OCI-LY1 (cell line): Measurements from ENCODE around the gene CMPK1.

ENCODE experiments used
- H2AFZ ChIP-seq: fragments of 200-600 bp; sonication (generic), shearing (Covaris generic); 2 replicates; pipeline ENCODE4 v1.6.0; 2014; ENCODE audit warnings: antibody characterized with exemption, mild to moderate bottlenecking, low read length
- H3F3A ChIP-seq: fragments of 200-600 bp; sonication (generic), shearing (Covaris generic); 2 replicates; pipeline ENCODE4 v1.6.0; 2014; ENCODE audit warnings: mild to moderate bottlenecking, antibody characterized with exemption, low read length, moderate library complexity; ENCODE audit not compliant: insufficient read depth
- H3K27ac ChIP-seq: fragments of 200-600 bp; sonication (generic); 2 replicates; pipeline ENCODE4 v1.5.1; 2014; ENCODE audit warnings: low read length, mixed run types, mild to moderate bottlenecking, low read depth; ENCODE audit not compliant: poor library complexity, severe bottlenecking
- H3K27me3 ChIP-seq: fragments of 200-600 bp; sonication (generic); 2 replicates; pipeline ENCODE4 v1.6.0; 2014; ENCODE audit warnings: antibody characterized with exemption, mild to moderate bottlenecking, low read length, moderate library complexity; ENCODE audit not compliant: insufficient read depth
- H3K36me3 ChIP-seq: fragments of 200-600 bp; sonication (generic); 2 replicates; pipeline ENCODE4 v1.6.1; 2014; ENCODE audit warnings: mild to moderate bottlenecking, antibody characterized with exemption, low read length, moderate library complexity, mixed read lengths; ENCODE audit not compliant: insufficient read depth
- H3K4me1 ChIP-seq: fragments of 200-600 bp; sonication (generic); 2 replicates; pipeline ENCODE4 v1.5.1; 2014; ENCODE audit warnings: mild to moderate bottlenecking, low read length, moderate library complexity; ENCODE audit not compliant: insufficient read depth, severe bottlenecking
- H3K4me2 ChIP-seq: fragments of 200-600 bp; sonication (generic), shearing (Covaris generic); 2 replicates; pipeline ENCODE4 v1.6.1; 2014; ENCODE audit warnings: low read length
- H3K4me3 ChIP-seq: fragments of 200-600 bp; sonication (generic); 2 replicates; pipeline ENCODE4 v1.5.1; 2014; ENCODE audit warnings: low read length, low read depth, mild to moderate bottlenecking, mixed read lengths; ENCODE audit not compliant: poor library complexity, severe bottlenecking
- H3K79me2 ChIP-seq: fragments of 200-600 bp; shearing (Covaris generic); 2 replicates; pipeline ENCODE4 v1.6.1; 2016; ENCODE audit warnings: mixed run types, low read length, mixed read lengths; ENCODE audit not compliant: insufficient read depth
- H3K9ac ChIP-seq: fragments of 200-600 bp; sonication (generic), shearing (Covaris generic); 2 replicates; pipeline ENCODE4 v1.6.1; 2014; ENCODE audit warnings: mild to moderate bottlenecking, low read length, mixed read lengths
- H3K9me2 ChIP-seq: fragments of 200-600 bp; sonication (generic), shearing (Covaris generic); 2 replicates; pipeline ENCODE4 v1.6.1; 2014; ENCODE audit warnings: low read depth, mild to moderate bottlenecking, low read length, mixed read lengths
- H3K9me3 ChIP-seq: fragments of 200-600 bp; shearing (Covaris generic); 2 replicates; pipeline ENCODE4 v1.6.1; 2014; ENCODE audit warnings: low read length, mixed read lengths
- H4K20me1 ChIP-seq: fragments of 200-600 bp; sonication (generic), shearing (Covaris generic); 2 replicates; pipeline ENCODE4 v1.6.0; 2016; ENCODE audit warnings: mild to moderate bottlenecking, low read length; ENCODE audit not compliant: insufficient read depth
- CTCF ChIP-seq: fragments of 200-600 bp; sonication (generic), shearing (Covaris generic); IDR thresholded peaks from 2 replicates; pipeline ENCODE4 v1.5.1; 2017; ENCODE audit warnings: mild to moderate bottlenecking, antibody characterized with exemption, low read length, moderate library complexity, mixed read lengths
- EZH2 ChIP-seq: fragments of 200-600 bp; sonication (generic), shearing (Covaris generic); IDR thresholded peaks from 2 replicates; pipeline ENCODE4 v1.8.0; 2017; ENCODE audit warnings: borderline replicate concordance, mixed run types, mild to moderate bottlenecking, antibody characterized with exemption, low read length, moderate library complexity, mixed read lengths

Gene CMPK1

GRCh38 chr1:47399138-47399845, 65.7 kb downstream of the CMPK1 start:
- no peaks in the 10 kb centered on the region for H4K20me1 ChIP-seq
- no peak for TF ChIP-seq EZH2
- no peak for TF ChIP-seq CTCF

DNA sequence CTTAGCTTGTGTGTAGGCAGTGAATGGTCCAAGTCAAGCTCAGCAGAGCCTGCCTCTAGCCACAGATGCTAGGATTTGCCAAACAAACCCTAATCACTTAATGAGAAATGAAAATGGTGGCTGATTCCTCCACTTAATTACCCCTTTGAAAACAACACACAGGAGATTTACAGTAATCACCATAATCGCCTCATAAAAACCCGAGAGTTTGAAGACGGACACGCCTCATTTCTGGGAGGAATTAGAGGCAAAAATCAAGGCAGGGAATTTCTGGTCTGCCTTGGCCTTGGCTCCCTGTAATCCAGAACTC, 66.2 kb downstream of the CMPK1 start:
- Histone ChIP-seq H3K4me3 (no peak overlapping the region), H3F3A (no peaks in the 10 kb centered on the region), H3K9me2 (no peaks in the 10 kb centered on the region), H3K27me3 (no peaks in the 10 kb centered on the region), H3K36me3 (no peaks in the 10 kb centered on the region), H3K9ac (no peak overlapping the region), H3K4me1 (no peaks in the 10 kb centered on the region), H3K9me3 (no peaks in the 10 kb centered on the region), H3K79me2 (no peaks in the 10 kb centered on the region), H2AFZ (no peak overlapping the region), H4K20me1 (no peaks in the 10 kb centered on the region), H3K27ac (no peak overlapping the region), H3K4me2 (no peak overlapping the region)
- TF ChIP-seq EZH2, result no peak
- no peak for TF ChIP-seq CTCF

More at GRCh38 chr1:47399138-47399845, 65.7 kb downstream of the CMPK1 start:
- no peaks in the 10 kb centered on the region for H3K9me2 ChIP-seq
- no peak overlapping the region for H3K4me3 ChIP-seq
- H3K9me3 ChIP-seq, result no peaks in the 10 kb centered on the region
- H3K4me2 ChIP-seq, result no peak overlapping the region
- H3K27ac ChIP-seq, result no peak overlapping the region
- H3F3A ChIP-seq, result no peaks in the 10 kb centered on the region
- no peak overlapping the region for H2AFZ ChIP-seq
- H3K27me3 ChIP-seq, result no peaks in the 10 kb centered on the region
- no peaks in the 10 kb centered on the region for H3K4me1 ChIP-seq
- H3K79me2 ChIP-seq, result no peaks in the 10 kb centered on the region
- no peaks in the 10 kb centered on the region for H3K36me3 ChIP-seq
- H3K9ac ChIP-seq, result no peak overlapping the region

DNA sequence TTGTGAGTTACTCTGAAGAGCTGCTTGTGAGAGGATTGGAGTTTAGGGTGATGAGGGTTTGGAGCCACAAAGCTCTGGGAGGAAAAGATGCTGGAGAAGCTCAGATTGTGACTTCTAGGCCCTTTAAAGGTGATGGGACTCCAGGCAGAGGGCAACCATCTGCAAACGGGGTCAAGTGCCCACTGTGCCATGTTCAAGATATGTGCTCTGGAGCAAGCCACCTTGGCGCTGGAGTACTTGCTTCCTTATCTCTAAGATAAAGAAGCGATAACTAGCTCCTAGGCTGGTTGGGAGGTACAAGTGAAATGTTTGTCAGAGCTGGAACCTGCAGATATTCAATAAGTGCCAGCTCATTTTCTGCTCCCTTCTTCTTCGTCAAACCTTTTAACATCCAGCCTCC, 68.2 kb downstream of the CMPK1 start:
- Histone ChIP-seq H4K20me1 (no peaks in the 10 kb centered on the region), H3F3A (no peaks in the 10 kb centered on the region), H3K4me2 (no peak overlapping the region), H3K27me3 (no peaks in the 10 kb centered on the region), H3K9ac (no peak overlapping the region), H3K36me3 (no peaks in the 10 kb centered on the region), H3K9me2 (no peaks in the 10 kb centered on the region), H3K27ac (no peak overlapping the region), H3K9me3 (no peaks in the 10 kb centered on the region), H3K79me2 (no peaks in the 10 kb centered on the region), H3K4me1 (no peaks in the 10 kb centered on the region), H3K4me3 (no peak overlapping the region), H2AFZ (no peak overlapping the region)
- TF ChIP-seq CTCF, result no peak
- no peak for TF ChIP-seq EZH2
